Activated T-helper 1 cell treated with anti-CD3 and anti-CD28 coated beads, Interleukin-12 subunit alpha, Interleukin-12 subunit beta, Interleukin-2, Interleukin-4 antibody, amounts not matched to agents 30 ng/mL and 10 ng/mL and 1 ng/mL, durations not matched to agents 14 hours and 24 hours and 36 hours (primary cell): ENCODE measurements around the gene KRTAP5-4. TPM values are rescaled to one million over a fixed set of nuclear protein-coding genes. Genes with fewer than 3 reads are reported as not detected.
A peak's percentile ranks its signal among the peaks of the same experiment; 100 is the strongest.
"Not testable (repeated sequence)": the region's sequence is repeated elsewhere in the genome, so short reads cannot be mapped to it uniquely, and the experiment has no call there.

Experiments
- DNase-seq: peaks from one replicate; pipeline ENCODE4 v3.0.0; 2021; ENCODE audit warnings: low spot score
- H3K27ac Mint-ChIP-seq: one replicate; pipeline ENCODE4 v1.8.0; 2021; ENCODE audit warnings: mild to moderate bottlenecking, mixed read lengths
- H3K27me3 Mint-ChIP-seq: one replicate; pipeline ENCODE4 v1.8.0; 2022; ENCODE audit warnings: mild to moderate bottlenecking, moderate library complexity, mixed read lengths; ENCODE audit not compliant: insufficient read depth
- H3K36me3 Mint-ChIP-seq: one replicate; pipeline ENCODE4 v1.8.0; 2021; ENCODE audit warnings: low read depth, mixed read lengths
- H3K4me1 Mint-ChIP-seq: one replicate; pipeline ENCODE4 v1.8.0; 2021; ENCODE audit warnings: low read depth, mixed read lengths
- H3K4me3 Mint-ChIP-seq: one replicate; pipeline ENCODE4 v1.8.0; 2021; ENCODE audit warnings: mild to moderate bottlenecking, moderate library complexity, mixed read lengths
- H3K9me3 Mint-ChIP-seq: one replicate; pipeline ENCODE4 v1.8.0; 2021; ENCODE audit warnings: mixed read lengths
- intact Hi-C: fragments of 100-400 bp; cut with micrococcal nuclease; formaldehyde crosslinking; loops from one replicate; pipeline ENCODE4 v1.15.1; 2024
- total RNA-seq: library from RNA; stranded (reverse); gene quantifications from 2 replicates; pipeline ENCODE4 v1.2.3, GENCODE V29; 2022

The KRTAP5-4 gene, protein sequence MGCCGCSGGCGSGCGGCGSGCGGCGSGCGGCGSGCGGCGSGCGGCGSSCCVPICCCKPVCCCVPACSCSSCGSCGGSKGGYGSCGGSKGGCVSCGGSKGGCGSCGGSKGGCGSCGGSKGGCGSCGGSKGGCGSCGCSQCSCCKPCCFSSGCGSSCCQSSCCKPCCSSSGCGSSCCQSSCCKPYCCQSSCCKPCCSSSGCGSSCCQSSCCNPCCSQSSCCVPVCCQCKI
- not detected in 2 replicates for total RNA-seq

DNA sequence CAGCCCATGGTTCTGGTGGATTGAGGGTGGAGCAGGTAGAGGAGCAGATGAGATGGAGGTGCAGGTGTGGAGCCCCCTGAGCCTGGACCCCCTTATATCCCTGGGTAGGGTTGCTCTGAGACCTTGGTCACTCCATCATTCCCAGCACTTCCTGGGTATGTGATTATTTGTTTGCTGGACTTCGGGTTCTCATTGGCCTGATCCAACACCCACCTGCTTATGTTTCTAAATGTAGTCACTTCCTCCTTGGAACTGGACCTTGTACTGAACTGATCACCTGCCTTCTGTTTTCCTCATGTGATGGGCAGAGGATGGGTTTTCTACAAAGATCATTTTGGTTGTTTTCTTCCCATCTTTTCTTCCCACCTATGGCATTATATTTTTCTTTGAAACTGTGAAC lies at the start of gene KRTAP5-4:
KRTAP5-4 (minus strand) TSS at position 53 of the 400 bp plus-strand sequence; CDS start at position 8, 45 bp downstream.
- no peaks in the 10 kb centered on the region for H3K27me3 Mint-ChIP-seq
- no peak within 1 kb of the TSS for H3K27ac Mint-ChIP-seq
- intact Hi-C loops: loop anchor here (10.0 kb wide), 1 partner anchor 77 kb away; no protein-coding TSS in a partner anchor
- peaks cover 5% of the 10 kb centered on the region for H3K4me1 Mint-ChIP-seq
- DNase-seq: no peak
- no peak within 1 kb of the TSS for H3K4me3 Mint-ChIP-seq
- H3K36me3 Mint-ChIP-seq: no peaks in the 10 kb centered on the region
- no peaks in the 10 kb centered on the region for H3K9me3 Mint-ChIP-seq

DNA sequence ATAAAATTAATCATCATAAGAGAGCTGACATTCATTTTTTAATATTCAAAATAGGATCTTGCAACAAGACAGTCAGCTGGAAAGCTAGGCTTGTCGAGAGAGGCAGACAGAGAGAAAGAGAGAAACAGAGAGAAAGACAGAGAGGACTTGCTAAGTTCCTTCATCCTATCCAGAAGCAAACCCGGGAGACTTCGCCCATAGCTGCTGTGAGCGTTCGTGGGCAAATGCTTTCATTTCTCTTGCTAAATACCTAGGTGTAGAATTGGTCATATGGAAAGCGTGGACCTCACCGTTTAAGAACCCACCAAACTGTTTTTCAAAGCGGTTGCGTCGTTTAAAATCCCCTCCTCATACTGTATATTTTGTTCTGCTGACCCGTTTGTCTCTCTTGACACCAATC lies 49.7 kb upstream of the KRTAP5-4 start:
- H3K27me3 Mint-ChIP-seq: peaks cover 19% of the 10 kb centered on the region

DNA sequence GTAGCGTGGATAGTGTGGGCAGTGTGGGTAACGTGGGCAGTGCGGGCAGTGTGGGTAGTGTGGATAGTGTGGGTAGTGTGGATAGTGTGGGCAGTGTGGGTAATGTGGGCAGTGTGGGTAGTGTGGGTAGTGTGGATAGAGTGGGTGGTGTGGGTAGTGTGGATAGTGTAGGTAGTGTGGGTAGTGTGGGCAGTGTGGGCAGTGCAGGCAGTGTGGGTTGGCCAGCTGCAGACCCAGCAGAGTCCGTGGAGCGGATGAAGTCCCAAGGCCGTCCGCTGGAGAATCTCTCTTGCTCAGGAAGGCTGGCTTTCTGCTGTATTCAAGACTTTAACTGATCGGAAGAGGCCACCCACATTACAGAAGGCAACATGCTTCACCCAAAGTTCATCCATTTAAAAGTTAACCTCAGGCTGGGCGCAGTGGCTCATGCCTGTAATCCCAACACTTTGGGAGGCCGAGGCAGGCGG lies 49.0 kb upstream of the KRTAP5-4 start:
- H3K27me3 Mint-ChIP-seq: peaks cover 19% of the 10 kb centered on the region

More for the DNA sequence above, 49.7 kb upstream of the KRTAP5-4 start:
- intact Hi-C loops: no loop called here
- no peaks in the 10 kb centered on the region for H3K9me3 Mint-ChIP-seq
- H3K4me3 Mint-ChIP-seq: no peak overlapping the region
- no peaks in the 10 kb centered on the region for H3K4me1 Mint-ChIP-seq
- H3K36me3 Mint-ChIP-seq: no peaks in the 10 kb centered on the region
- H3K27ac Mint-ChIP-seq: no peak overlapping the region
- no peak for DNase-seq

DNA sequence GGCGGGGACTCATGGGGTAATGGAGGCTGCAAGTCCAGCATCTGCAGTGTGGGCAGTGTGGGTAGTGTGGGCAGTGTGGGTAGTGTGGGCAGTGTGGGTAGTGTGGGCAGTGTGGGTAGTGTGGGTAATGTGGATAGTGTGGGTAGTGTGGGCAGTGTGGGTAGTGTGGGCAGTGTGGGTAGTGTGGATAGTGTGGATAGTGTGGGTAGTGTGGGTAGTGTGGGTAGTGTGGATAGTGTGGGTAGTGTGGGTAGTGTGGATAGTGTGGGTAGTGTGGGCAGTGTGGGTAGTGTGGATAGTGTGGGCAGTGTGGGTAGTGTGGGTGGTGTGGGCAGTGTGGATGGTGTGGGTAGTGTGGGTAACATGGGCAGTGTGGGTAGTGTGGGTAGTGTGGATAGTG lies 48.5 kb upstream of the KRTAP5-4 start:
- Mint-ChIP-seq H3K27me3 (peaks cover 19% of the 10 kb centered on the region), H3K27ac (peak overlapping the region; percentile 44)
- H3K4me3 Mint-ChIP-seq, intact Hi-C loops, H3K36me3 Mint-ChIP-seq, H3K4me1 Mint-ChIP-seq, DNase-seq, H3K9me3 Mint-ChIP-seq: not testable (repeated sequence)

More for the DNA sequence above, 49.0 kb upstream of the KRTAP5-4 start:
- H3K27ac Mint-ChIP-seq: peak overlapping the region; percentile 44
- no peak overlapping the region for H3K4me3 Mint-ChIP-seq
- H3K36me3 Mint-ChIP-seq: no peaks in the 10 kb centered on the region
- H3K4me1 Mint-ChIP-seq: no peaks in the 10 kb centered on the region
- H3K9me3 Mint-ChIP-seq: no peaks in the 10 kb centered on the region
- intact Hi-C loops: no loop called here
- DNase-seq: no peak

DNA sequence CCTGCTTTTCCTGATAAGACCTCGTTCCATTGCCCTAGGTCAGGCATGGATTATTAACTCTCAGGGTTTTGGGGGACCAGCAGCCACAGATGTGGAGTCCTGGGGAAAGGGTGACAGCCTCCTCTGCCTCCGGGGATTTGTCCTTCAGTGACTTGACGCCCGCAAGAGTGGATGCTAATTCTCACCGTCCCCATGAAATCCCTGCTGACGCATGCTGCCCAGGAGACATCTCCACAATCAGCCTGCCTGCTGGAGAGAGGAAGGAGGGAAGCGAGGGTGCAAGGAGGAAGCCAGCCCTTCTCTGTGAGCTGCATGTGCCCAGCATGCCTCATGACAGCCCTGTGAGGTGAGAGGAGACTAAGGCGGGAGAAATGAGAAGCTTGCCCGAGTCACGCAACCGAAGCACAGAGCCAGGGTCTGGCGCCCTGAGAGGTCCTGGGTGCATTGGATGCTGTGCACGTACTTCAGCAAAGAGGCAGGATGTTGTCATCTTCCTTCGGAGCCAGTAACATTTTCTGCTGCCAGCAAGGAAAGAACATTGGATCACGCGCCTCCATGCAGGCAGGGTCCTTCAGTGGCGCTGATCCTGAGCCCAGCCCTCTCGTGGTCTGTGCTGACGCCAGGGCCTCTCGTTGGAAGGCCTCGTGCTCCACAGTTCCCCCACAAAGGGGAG lies 47.7 kb upstream of the KRTAP5-4 start:
- H3K9me3 Mint-ChIP-seq: no peaks in the 10 kb centered on the region
- intact Hi-C loops: no loop called here
- H3K27ac Mint-ChIP-seq: no peak overlapping the region
- DNase-seq: no peak
- no peaks in the 10 kb centered on the region for H3K4me1 Mint-ChIP-seq
- no peaks in the 10 kb centered on the region for H3K36me3 Mint-ChIP-seq
- no peak overlapping the region for H3K4me3 Mint-ChIP-seq
- H3K27me3 Mint-ChIP-seq: peaks cover 19% of the 10 kb centered on the region

DNA sequence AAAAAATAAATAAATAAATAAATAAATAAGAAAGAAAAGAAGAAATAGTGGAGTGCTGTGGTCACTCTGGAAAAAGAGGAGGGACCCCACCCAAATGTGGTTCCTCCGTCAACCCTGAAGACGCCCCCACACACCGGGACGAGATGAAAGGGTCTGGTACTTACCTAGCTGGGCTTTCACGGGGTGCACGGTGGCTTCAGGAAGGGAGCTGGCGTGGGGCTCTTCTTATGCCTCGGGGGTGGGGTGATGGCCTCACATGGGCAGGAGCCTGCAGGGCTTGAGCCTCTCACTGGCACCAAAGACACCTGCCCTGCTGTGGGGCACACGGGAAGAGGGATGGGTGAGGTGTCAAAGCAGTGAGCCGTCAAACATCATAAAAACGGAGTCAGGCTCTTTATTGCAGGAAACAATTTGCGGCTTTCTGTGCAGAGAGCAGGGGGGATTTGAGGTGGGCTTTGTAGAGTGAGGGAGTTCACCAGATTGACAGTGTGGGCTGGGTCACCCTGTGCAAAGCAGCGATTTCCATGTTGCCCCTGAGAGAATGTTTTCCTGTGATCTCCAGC lies 47.1 kb upstream of the KRTAP5-4 start:
- no peak for DNase-seq
- no peaks in the 10 kb centered on the region for H3K9me3 Mint-ChIP-seq
- intact Hi-C loops: no loop called here
- H3K27ac Mint-ChIP-seq: no peak overlapping the region
- no peaks in the 10 kb centered on the region for H3K36me3 Mint-ChIP-seq
- H3K27me3 Mint-ChIP-seq: peaks cover 19% of the 10 kb centered on the region
- no peak overlapping the region for H3K4me3 Mint-ChIP-seq
- no peaks in the 10 kb centered on the region for H3K4me1 Mint-ChIP-seq

DNA sequence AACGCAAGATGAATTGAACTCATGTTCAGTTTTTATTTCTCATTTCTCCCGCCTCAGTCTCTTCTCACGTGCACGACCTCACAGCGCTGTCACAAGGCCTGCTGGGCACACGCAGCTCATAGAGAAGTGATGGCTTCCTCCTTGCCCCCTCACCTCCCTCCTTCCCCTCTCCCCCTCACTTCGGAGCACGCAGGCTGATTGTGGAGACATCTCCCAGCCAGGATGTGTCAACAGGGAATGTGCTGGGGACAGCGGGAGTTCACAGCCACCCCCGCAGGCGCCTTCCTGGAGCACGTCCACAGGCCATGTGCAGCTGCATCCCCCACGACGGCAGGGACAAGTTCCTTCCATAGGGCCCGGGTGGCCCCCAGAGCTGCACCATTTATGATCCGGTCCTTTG lies 46.0 kb upstream of the KRTAP5-4 start:
- no peak overlapping the region for H3K4me3 Mint-ChIP-seq
- no peak overlapping the region for H3K27ac Mint-ChIP-seq
- H3K4me1 Mint-ChIP-seq: no peaks in the 10 kb centered on the region
- intact Hi-C loops: no loop called here
- no peaks in the 10 kb centered on the region for H3K36me3 Mint-ChIP-seq
- peaks cover 19% of the 10 kb centered on the region for H3K27me3 Mint-ChIP-seq
- DNase-seq: no peak
- no peaks in the 10 kb centered on the region for H3K9me3 Mint-ChIP-seq

DNA sequence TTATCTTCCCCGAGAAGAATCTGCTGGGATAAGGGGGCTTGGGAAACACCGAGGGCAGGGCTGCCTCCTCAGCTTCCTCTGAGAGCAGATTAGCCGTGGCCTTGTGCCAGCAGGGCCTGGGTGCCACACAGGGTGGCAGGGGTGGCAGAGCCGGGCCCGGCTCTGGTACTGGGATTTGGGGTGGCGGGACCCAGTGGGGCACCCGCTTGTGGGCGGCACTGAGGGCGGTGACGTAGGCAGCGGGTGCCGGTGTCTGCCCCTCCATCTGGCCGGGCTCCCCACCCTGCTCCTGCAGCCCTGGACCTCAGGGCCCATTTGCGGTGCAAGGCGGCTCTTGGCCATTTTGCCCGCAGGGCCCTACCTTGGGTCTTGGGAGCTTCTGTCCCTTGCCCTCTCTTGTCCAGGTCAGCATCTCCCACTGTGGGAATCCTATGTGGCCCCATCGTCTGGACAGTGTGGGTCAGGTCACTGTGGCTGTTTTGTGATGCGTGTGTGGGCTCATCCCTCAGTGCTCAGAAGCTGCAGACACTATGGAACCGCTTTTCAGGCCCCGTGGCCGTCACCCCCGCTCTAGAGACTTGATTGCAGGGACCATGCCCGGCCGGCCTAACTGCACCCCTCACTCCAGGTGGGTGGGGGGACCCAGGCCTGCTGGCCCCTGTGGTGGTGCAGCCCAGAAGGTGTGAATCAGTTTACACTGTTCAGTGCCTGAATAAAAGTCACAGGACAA lies 45.3 kb upstream of the KRTAP5-4 start:
- H3K27me3 Mint-ChIP-seq: peaks cover 22% of the 10 kb centered on the region
- no peaks in the 10 kb centered on the region for H3K36me3 Mint-ChIP-seq
- no peak overlapping the region for H3K4me3 Mint-ChIP-seq
- no peaks in the 10 kb centered on the region for H3K4me1 Mint-ChIP-seq
- DNase-seq: no peak
- H3K9me3 Mint-ChIP-seq: no peaks in the 10 kb centered on the region
- intact Hi-C loops: no loop called here
- no peak overlapping the region for H3K27ac Mint-ChIP-seq

DNA sequence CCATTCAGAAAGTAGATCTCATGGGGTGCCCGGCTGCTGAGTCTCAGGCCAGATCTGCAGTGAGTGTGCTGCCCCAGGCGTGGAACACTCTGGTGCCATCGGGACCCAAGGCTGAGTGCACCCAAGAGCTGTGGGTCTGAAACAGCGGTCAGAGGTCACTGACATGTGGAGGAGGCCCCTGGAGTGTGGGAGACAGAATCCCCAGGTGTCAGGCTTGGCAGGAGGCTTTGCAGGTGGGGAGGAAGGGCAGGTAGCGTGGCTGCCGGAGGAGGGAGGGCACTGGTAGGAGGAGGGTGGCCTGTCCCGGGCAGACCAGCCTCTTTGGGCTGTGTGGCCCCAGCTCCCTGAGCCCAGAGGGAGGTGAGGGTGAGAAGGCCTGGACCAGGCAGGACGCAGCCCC lies 43.4 kb upstream of the KRTAP5-4 start:
- Mint-ChIP-seq H3K4me1 (no peaks in the 10 kb centered on the region), H3K27ac (no peak overlapping the region), H3K4me3 (no peak overlapping the region), H3K27me3 (peaks cover 19% of the 10 kb centered on the region), H3K36me3 (no peaks in the 10 kb centered on the region), H3K9me3 (no peaks in the 10 kb centered on the region)
- intact Hi-C loops: no loop called here
- DNase-seq: no peak

DNA sequence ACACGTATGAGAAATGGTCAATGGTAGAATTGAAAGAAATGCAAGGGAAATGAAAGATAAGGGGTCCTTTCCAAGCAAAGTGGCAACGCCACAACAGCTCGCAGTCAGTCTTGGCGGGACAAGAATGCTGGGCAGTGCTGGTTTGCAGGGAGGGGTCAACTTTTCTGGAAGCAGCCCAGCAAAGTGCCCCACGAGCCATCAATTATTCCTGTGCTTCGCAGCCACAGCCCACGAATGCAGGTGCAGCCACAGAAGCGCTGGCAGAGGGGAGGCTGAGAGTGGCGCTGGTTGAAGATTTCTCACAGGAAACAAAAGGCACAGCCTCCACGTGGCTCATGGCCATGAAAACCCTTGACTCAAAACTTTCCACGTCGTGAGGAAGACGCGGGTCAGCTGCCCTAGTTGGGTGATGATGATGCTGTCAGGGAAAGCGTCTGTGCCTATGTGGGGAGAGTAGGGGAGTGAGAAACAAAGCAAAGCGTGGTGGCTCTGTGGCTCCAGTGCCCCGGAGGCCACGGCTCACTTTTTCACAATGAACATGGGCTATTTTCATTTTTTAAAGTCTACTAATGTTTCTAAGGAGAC lies 40.9 kb upstream of the KRTAP5-4 start:
- H3K27me3 Mint-ChIP-seq: peaks cover 12% of the 10 kb centered on the region
- H3K36me3 Mint-ChIP-seq, intact Hi-C loops, H3K4me3 Mint-ChIP-seq, H3K4me1 Mint-ChIP-seq, H3K27ac Mint-ChIP-seq, H3K9me3 Mint-ChIP-seq, DNase-seq: not testable (repeated sequence)

DNA sequence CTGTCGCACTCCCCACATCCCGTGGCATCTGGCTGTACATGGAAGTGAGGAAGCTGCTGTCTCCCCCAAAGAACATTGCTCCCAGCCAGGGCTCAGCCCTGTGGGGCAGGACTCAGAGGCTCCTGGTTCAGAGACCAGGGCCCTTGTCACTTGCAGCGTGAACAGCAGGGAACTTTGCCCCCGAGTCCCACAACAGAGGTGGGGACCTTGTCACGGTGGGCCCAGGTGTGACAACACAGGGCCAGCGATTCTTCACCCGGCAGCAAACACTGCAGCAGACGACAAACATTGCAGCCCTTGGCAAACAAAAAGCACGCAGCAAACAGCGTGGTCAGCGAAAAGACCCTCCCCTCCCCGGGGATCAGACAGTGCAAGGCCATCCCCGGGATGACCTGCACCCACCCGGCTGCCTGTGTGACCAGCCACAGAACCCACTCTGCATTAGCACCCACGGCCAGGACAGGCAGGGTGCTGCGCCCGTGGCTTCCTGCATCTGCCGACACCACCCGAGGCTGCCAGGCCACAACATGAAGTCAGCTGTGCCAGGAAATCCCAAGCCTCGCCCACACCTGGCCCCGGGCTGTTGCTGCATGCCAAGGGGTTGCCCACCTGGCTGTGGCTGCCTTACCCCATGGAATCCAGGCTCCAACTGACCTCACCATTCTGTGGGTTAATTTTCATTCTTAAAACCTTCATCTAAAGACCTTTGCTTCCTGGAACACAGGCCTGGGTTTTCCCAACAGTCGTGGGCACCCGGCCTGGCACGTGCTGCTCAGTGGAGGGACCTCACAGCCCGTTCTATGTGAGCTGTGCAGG lies 39.7 kb upstream of the KRTAP5-4 start:
- H3K27ac Mint-ChIP-seq, H3K4me1 Mint-ChIP-seq, H3K4me3 Mint-ChIP-seq, H3K9me3 Mint-ChIP-seq, intact Hi-C loops, H3K36me3 Mint-ChIP-seq, DNase-seq: not testable (repeated sequence)
- peaks cover 11% of the 10 kb centered on the region for H3K27me3 Mint-ChIP-seq
